Adrenal gland (tissue), 12 donors: ENCODE data around the gene NARS2. TPM values are rescaled to one million over a fixed set of nuclear protein-coding genes. Genes with fewer than 3 reads are reported as not detected.

Source experiments
- DNase-seq, 7 donors: peaks; one replicate each; pipeline ENCODE4 v3.0.0-alpha.2; 2019 to 2020
- H3K27ac ChIP-seq, 5 donors: fragments of 200-600 bp; sonication (generic) in 4 of 5; 1 replicate in 3 of 5; 2 replicates in 2 of 5; pipeline versions ENCODE4 v1.5.1 to v1.8.0; 2016 to 2020; ENCODE audit warnings: mild to moderate bottlenecking in 1 of 5
- H3K27me3 ChIP-seq: fragments of 200-600 bp; 2 replicates; pipeline ENCODE4 v1.8.0; 2021
- H3K36me3 ChIP-seq, 2 donors: fragments of 200-600 bp; replicated peaks in 1 of 2; 1 replicate in 1 of 2; 2 replicates in 1 of 2; pipeline versions ENCODE4 v1.5.1 to v1.8.0; 2018 to 2022
- H3K4me1 ChIP-seq, 2 donors: fragments of 200-600 bp; replicated peaks in 1 of 2; 1 replicate in 1 of 2; 2 replicates in 1 of 2; pipeline versions ENCODE4 v1.5.1 to v1.8.0; 2018 to 2021
- H3K4me3 ChIP-seq, 4 donors: fragments of 200-600 bp; sonication (generic) in 3 of 4; one replicate each; pipeline ENCODE4 v1.5.1; 2016 to 2018
- H3K9me3 ChIP-seq, 3 donors: fragments of 200-600 bp; sonication (generic) in 1 of 3; replicated peaks in 1 of 3; 1 replicate in 2 of 3; 2 replicates in 1 of 3; pipeline versions ENCODE4 v1.5.1 to v1.8.0; 2016 to 2021
- POLR2A ChIP-seq, 2 donors: fragments of 450-650 bp; IDR thresholded peaks; one replicate each; pipeline ENCODE4 v1.6.1; 2017; ENCODE audit warnings: antibody characterized with exemption in 2 of 2, mild to moderate bottlenecking in 2 of 2, moderate library complexity in 1 of 2
- WGBS, 4 donors: extraction: QIAGEN DNeasy Blood & Tissue Kit in 2 of 4; methylation state at CpG; one replicate each; pipeline versions ENCODE4 v1.1.5 to v1.1.7; 2013 to 2017; 5-methylcytosine and 5-hydroxymethylcytosine counted together
- intact Hi-C, 2 donors: fragments of 100-400 bp; cut with DNase I; formaldehyde crosslinking; loops; one replicate each; pipeline versions ENCODE4 v1.14.1 to v1.15.0; 2022 to 2023
- polyA plus RNA-seq, 3 donors: library from polyadenylated mRNA; stranded (reverse); fragments of 200-250 nt in 2 of 3; fragments of 350-450 nt in 1 of 3; fragmentation: Illumina TruSeq in 1 of 3; extraction: RNeasy Lipid Tissue Mini Kit (QIAGEN cat#74804) in 1 of 3; gene quantifications; one replicate each; pipeline ENCODE4 v1.2.3, GENCODE V29; 2013 to 2014
- total RNA-seq, 9 donors: library from RNA; depleted of rRNA in 4 of 9; stranded (reverse); fragments of >200 nt in 4 of 9; fragments of 120-200 nt in 1 of 9; fragmentation: NEBNext Ultra II Directional in 1 of 9; extraction: Animal tissue kit (Norgen Biotek cat#: 25700) in 1 of 9; gene quantifications; one replicate each; pipeline versions ENCODE4 v1.1.0 to v1.2.4, GENCODE V29; 2013 to 2023
- TF ChIP-seq, protein P1 (sequence below), 6 experiments: fragments of 450-650 bp in 4 of 6; fragments of 200-600 bp in 2 of 6; sonication (generic) in 1 of 6; IDR thresholded peaks; 1 replicate in 5 of 6; 2 replicates in 1 of 6; pipeline versions ENCODE4 v1.5.1 to v1.8.0; 2016 to 2021; ENCODE audit warnings: antibody characterized with exemption in 6 of 6, mild to moderate bottlenecking in 2 of 6, moderate library complexity in 1 of 6
- donor health status: healthy with polysubstance abuse.
- donor health status: Bipolar disorder and iron deficiency.
- donor health status: DM: yes; HTN: yes; CAD: no.
- donor health status: DM: no; HTN: no; CAD: no.
- donor health status: DM: no; HTN: no; CAD: no.
- donor health status: DM: yes; HTN: yes; CAD: no.

NARS2 gene
- total and polyA plus RNA-seq, 12 donors: 8.4 to 33.3 (median 21.1) TPM

DNA sequence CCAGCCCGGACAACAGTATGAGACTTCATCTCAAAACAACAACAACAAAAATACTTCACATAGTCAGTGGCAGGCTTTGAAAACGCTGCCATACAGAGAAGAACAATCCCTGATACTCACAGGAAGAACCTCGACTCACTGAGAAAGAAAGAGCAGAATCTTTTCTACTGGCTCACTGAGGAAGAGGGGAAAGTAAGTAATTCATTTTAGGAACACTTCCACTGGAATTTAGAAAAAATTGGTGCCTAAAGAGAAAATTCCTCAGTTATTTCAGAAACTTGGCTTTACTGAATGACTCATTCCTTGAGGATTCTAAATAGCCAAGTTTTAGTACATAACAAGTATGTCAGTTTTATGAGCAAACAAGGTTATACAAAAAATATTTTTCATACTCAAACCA, 12.3 kb downstream of the NARS2 start:
- intact Hi-C loops: loop anchor here (5.0 to 10.0 kb wide), 2 partner anchors 145 to 348 kb away; partner anchors contain the start of gene GAB2 (in 2 of the 2)
- Histone ChIP-seq H3K9me3 (no peaks in the 10 kb centered on the region), H3K27me3 (no peaks in the 10 kb centered on the region), H3K27ac (peak overlapping the region in 3 of 5 donors; percentile 40 to 54 (median 53)), H3K36me3 (peaks cover 0 to 10% of the 10 kb centered on the region in 2 donors), H3K4me3 (no peak overlapping the region), H3K4me1 (peaks cover 8 to 31% of the 10 kb centered on the region in 2 donors)
- WGBS, 4 donors: 32 to 42% (median 37%) methylated on average over 3 of the region's 3 CpGs
- TF ChIP-seq POLR2A (IDR thresholded peaks at IDR 0.05): no peak
- TF ChIP-seq, protein P1, sequence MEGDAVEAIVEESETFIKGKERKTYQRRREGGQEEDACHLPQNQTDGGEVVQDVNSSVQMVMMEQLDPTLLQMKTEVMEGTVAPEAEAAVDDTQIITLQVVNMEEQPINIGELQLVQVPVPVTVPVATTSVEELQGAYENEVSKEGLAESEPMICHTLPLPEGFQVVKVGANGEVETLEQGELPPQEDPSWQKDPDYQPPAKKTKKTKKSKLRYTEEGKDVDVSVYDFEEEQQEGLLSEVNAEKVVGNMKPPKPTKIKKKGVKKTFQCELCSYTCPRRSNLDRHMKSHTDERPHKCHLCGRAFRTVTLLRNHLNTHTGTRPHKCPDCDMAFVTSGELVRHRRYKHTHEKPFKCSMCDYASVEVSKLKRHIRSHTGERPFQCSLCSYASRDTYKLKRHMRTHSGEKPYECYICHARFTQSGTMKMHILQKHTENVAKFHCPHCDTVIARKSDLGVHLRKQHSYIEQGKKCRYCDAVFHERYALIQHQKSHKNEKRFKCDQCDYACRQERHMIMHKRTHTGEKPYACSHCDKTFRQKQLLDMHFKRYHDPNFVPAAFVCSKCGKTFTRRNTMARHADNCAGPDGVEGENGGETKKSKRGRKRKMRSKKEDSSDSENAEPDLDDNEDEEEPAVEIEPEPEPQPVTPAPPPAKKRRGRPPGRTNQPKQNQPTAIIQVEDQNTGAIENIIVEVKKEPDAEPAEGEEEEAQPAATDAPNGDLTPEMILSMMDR (IDR thresholded peaks at IDR 0.05): no peak
- DNase-seq: no peak

DNA sequence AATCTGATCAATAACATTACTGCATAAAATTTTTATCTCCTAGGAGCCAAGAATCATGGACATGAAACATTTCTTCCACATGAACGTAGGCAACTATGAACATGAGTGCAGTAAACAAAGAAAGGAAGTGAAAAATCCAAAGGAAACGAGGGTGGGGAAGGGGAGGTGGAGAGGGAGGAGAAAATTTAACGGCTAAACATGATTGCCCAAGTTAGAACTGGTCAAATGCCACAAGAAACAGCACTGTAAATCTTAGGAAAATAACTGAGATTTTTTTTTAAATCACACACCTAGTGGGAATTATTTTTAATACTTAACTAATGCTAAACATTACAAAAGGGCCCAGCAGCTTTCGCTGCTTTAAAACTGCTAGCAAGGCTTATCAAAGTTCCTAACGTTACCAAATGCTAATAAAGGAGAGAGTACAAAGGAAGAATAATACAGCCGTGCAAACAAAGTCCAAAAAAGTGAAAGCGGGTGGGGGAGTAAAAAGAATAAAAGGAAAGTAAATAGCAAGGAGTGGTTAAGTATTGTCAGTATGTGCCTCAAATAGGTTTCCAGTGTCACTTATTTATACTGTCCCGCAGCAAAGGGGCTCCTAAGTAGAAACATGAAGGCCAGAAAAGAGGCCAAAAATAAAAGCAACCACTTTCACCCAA, 13.7 kb downstream of the NARS2 start:
- WGBS, 4 donors: 29 to 42% (median 36%) methylated on average over 8 of the region's 8 CpGs

DNA sequence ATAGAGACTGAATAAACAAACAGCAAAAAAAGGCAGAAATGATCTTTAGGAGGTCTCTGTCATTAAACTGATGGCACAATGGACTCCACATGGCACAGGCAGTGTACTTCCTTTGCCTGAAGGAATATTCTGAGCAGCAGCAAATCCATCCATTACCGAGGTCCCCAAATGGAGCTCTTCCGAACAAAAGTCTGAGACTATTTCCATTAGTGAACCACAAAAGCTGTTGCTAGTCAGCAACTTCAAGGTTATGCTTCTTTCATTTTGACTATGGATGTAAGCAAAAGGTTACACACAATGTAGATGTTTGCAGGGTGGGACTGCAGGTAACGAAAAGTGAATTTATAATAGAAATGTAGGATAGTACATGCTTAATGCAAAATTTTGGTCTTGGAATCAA, 14.5 kb downstream of the NARS2 start:
- H3K27me3 ChIP-seq: no peaks in the 10 kb centered on the region
- H3K27ac ChIP-seq: peak overlapping the region in 1 of 5 donors; percentile 55
- no peak for TF ChIP-seq POLR2A (IDR thresholded peaks at IDR 0.05)
- TF ChIP-seq, protein P1 (IDR thresholded peaks at IDR 0.05): no peak
- intact Hi-C loops: loop anchor here (5.0 to 10.0 kb wide), 2 partner anchors 143 to 345 kb away; partner anchors contain the start of gene GAB2 (in 2 of the 2)
- H3K4me3 ChIP-seq: no peak overlapping the region
- H3K4me1 ChIP-seq: peaks cover 8 to 31% of the 10 kb centered on the region in 2 donors
- no peaks in the 10 kb centered on the region for H3K9me3 ChIP-seq
- WGBS, 4 donors: 56 to 64% (median 63%) methylated on average over 3 of the region's 3 CpGs
- no peaks in the 10 kb centered on the region for H3K36me3 ChIP-seq
- DNase-seq: no peak

More for the DNA sequence above, 13.7 kb downstream of the NARS2 start:
- Histone ChIP-seq H3K9me3 (no peaks in the 10 kb centered on the region), H3K4me1 (peaks cover 8 to 31% of the 10 kb centered on the region in 2 donors), H3K27me3 (no peaks in the 10 kb centered on the region), H3K36me3 (peaks cover 0 to 4% of the 10 kb centered on the region in 2 donors), H3K27ac (peak overlapping the region in 3 of 5 donors; percentile 25 to 55 (median 54)), H3K4me3 (no peak overlapping the region)
- TF ChIP-seq, protein P1 (IDR thresholded peaks at IDR 0.05): no peak
- TF ChIP-seq POLR2A (IDR thresholded peaks at IDR 0.05): no peak
- no peak for DNase-seq
- intact Hi-C loops: loop anchor here (5.0 to 10.0 kb wide), 2 partner anchors 144 to 346 kb away; partner anchors contain the start of gene GAB2 (in 2 of the 2)

DNA sequence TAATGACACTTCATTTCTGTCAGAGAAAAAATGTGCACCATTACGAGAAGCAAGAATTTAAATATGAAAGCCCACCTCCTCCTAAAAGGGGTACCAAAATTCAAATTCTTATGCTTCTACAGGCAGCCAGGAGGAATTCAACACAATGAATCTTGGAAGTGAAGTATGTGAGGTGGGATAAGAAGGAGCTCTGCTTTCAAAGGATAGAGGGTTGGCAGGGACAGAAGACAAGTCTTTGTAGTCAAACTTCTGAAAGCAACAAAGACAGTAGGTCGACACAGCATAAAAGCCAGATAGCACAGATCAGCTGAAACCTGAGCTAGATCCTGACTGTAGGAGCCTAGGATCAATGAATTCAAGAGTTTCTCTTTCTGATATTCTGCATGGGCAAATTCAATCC, 17.4 kb downstream of the NARS2 start:
- intact Hi-C loops: no loop called here
- no peak for DNase-seq
- Histone ChIP-seq H3K4me3 (no peak overlapping the region), H3K36me3 (no peaks in the 10 kb centered on the region), H3K27ac (no peak overlapping the region), H3K27me3 (no peaks in the 10 kb centered on the region), H3K4me1 (peaks cover 4 to 23% of the 10 kb centered on the region in 2 donors), H3K9me3 (no peaks in the 10 kb centered on the region)
- TF ChIP-seq, protein P1 (IDR thresholded peaks at IDR 0.05): no peak
- TF ChIP-seq POLR2A (IDR thresholded peaks at IDR 0.05): no peak
- WGBS, 4 donors: 79 to 94% (median 92%) methylated on average over 2 of the region's 2 CpGs
